Liver (tissue), 9 donors: ENCODE results near the gene RAB3C. TPM values are rescaled to one million over a fixed set of nuclear protein-coding genes. Genes with fewer than 3 reads are reported as not detected.

Experiments
- DNase-seq: peaks from one replicate; pipeline ENCODE4 v3.0.0-alpha.2; 2017; ENCODE audit warnings: low spot score
- H3K27ac ChIP-seq, 2 donors: one replicate each; pipeline ENCODE4 v1.7.0; 2013; ENCODE audit warnings: inconsistent platforms in 2 of 2, low read length in 2 of 2, control low read depth in 1 of 2, low read depth in 1 of 2, mild to moderate bottlenecking in 1 of 2
- H3K27me3 ChIP-seq, 4 donors: one replicate each; pipeline versions ENCODE4 v1.6.1 to v1.7.0; 2013; ENCODE audit warnings: low read length in 3 of 4, inconsistent platforms in 1 of 4, mild to moderate bottlenecking in 1 of 4, moderate library complexity in 1 of 4; ENCODE audit not compliant: control insufficient read depth in 4 of 4, insufficient read depth in 4 of 4
- H3K36me3 ChIP-seq, 4 donors: one replicate each; pipeline versions ENCODE4 v1.6.1 to v1.7.0; 2013; ENCODE audit warnings: low read length in 3 of 4, mild to moderate bottlenecking in 3 of 4, low read depth in 1 of 4, moderate library complexity in 1 of 4; ENCODE audit not compliant: control insufficient read depth in 4 of 4, insufficient read depth in 3 of 4
- H3K4me1 ChIP-seq, 4 donors: one replicate each; pipeline versions ENCODE4 v1.6.1 to v1.7.0; 2013; ENCODE audit warnings: low read length in 3 of 4, mild to moderate bottlenecking in 3 of 4, moderate library complexity in 1 of 4; ENCODE audit not compliant: control insufficient read depth in 4 of 4, insufficient read depth in 4 of 4
- H3K4me3 ChIP-seq, 3 donors: one replicate each; pipeline versions ENCODE4 v1.6.1 to v1.7.0; 2013; ENCODE audit warnings: low read length in 3 of 3, control low read depth in 1 of 3, low read depth in 1 of 3, mild to moderate bottlenecking in 1 of 3
- H3K9ac ChIP-seq, 2 donors: one replicate each; pipeline ENCODE4 v1.7.0; 2013; ENCODE audit warnings: low read length in 2 of 2, mild to moderate bottlenecking in 2 of 2, moderate library complexity in 2 of 2, control low read depth in 1 of 2, low read depth in 1 of 2
- H3K9me3 ChIP-seq, 4 donors: one replicate each; pipeline versions ENCODE4 v1.6.1 to v1.7.0; 2013; ENCODE audit warnings: low read length in 3 of 4; ENCODE audit not compliant: control insufficient read depth in 4 of 4
- CTCF ChIP-seq: fragments of 150-350 bp; IDR thresholded peaks from 2 replicates; pipeline ENCODE4 v1.5.1; 2017; ENCODE audit warnings: improper control_type of control experiment, low read depth, low read length; ENCODE audit not compliant: missing input control
- EGR1 ChIP-seq, 2 donors: IDR thresholded peaks; 2 replicates each; pipeline ENCODE4 v1.6.1; 2016 to 2018; ENCODE audit warnings: antibody characterized with exemption in 2 of 2, low read depth in 2 of 2
- FOXA1 ChIP-seq: IDR thresholded peaks from 2 replicates; pipeline ENCODE4 v1.6.1; 2016; ENCODE audit warnings: antibody characterized with exemption
- FOXA2 ChIP-seq: IDR thresholded peaks from 2 replicates; pipeline ENCODE4 v1.6.1; 2016; ENCODE audit warnings: antibody characterized with exemption
- GABPA ChIP-seq, 2 donors: IDR thresholded peaks in 1 of 2; conservative IDR thresholded peaks in 1 of 2; 2 replicates each; pipeline ENCODE4 v1.6.1; 2016; ENCODE audit warnings: antibody characterized with exemption in 2 of 2, mild to moderate bottlenecking in 1 of 2, moderate library complexity in 1 of 2
- HNF4A ChIP-seq, 2 donors: conservative IDR thresholded peaks; 2 replicates each; pipeline ENCODE4 v1.6.1; 2016; ENCODE audit warnings: antibody characterized with exemption in 2 of 2, mild to moderate bottlenecking in 2 of 2
- HNF4G ChIP-seq: IDR thresholded peaks from 2 replicates; pipeline ENCODE4 v1.6.1; 2016; ENCODE audit warnings: antibody characterized with exemption
- JUND ChIP-seq, 2 donors: IDR thresholded peaks; 2 replicates each; pipeline ENCODE4 v1.6.1; 2016; ENCODE audit warnings: antibody characterized with exemption in 2 of 2
- MAX ChIP-seq: IDR thresholded peaks from 2 replicates; pipeline ENCODE4 v1.6.1; 2016; ENCODE audit warnings: antibody characterized with exemption
- NR2F2 ChIP-seq: IDR thresholded peaks from 2 replicates; pipeline ENCODE4 v1.6.1; 2016; ENCODE audit warnings: antibody characterized with exemption
- RAD21 ChIP-seq, 2 donors: IDR thresholded peaks; 2 replicates each; pipeline ENCODE4 v1.6.1; 2016; ENCODE audit warnings: antibody characterized with exemption in 2 of 2, mild to moderate bottlenecking in 2 of 2
- REST ChIP-seq: IDR thresholded peaks from 2 replicates; pipeline ENCODE4 v1.6.1; 2016; ENCODE audit warnings: antibody characterized with exemption, mild to moderate bottlenecking
- RXRA ChIP-seq, 2 donors: IDR thresholded peaks; 2 replicates each; pipeline ENCODE4 v1.6.1; 2017 to 2018; ENCODE audit warnings: antibody characterized with exemption in 2 of 2, mild to moderate bottlenecking in 1 of 2
- SP1 ChIP-seq: IDR thresholded peaks from 2 replicates; pipeline ENCODE4 v1.6.1; 2018; ENCODE audit warnings: antibody characterized with exemption, mild to moderate bottlenecking
- TAF1 ChIP-seq: conservative IDR thresholded peaks from 2 replicates; pipeline ENCODE4 v1.6.1; 2016; ENCODE audit warnings: antibody characterized with exemption, mild to moderate bottlenecking
- YY1 ChIP-seq: IDR thresholded peaks from 2 replicates; pipeline ENCODE4 v1.6.1; 2016; ENCODE audit warnings: antibody characterized with exemption, mild to moderate bottlenecking
- WGBS: extraction: QIAGEN DNeasy Blood & Tissue Kit; methylation state at CpG from one replicate; pipeline ENCODE4 v1.1.7; 2013; 5-methylcytosine and 5-hydroxymethylcytosine counted together
- polyA plus RNA-seq, 2 donors: library from polyadenylated mRNA; stranded (reverse) in 1 of 2; unstranded in 1 of 2; fragments of 200-250 nt in 1 of 2; fragments of >200 nt in 1 of 2; fragmentation: Nextera tagmentation in 1 of 2; extraction: Ambion mirVana in 1 of 2; gene quantifications; one replicate each; pipeline versions ENCODE4 v1.2.1 to v1.2.3, GENCODE V29; 2013 to 2015
- total RNA-seq, 2 donors: library from RNA; depleted of rRNA; stranded (reverse); fragments of >200 nt; gene quantifications; one replicate each; pipeline ENCODE4 v1.2.3, GENCODE V29; 2014
- TF ChIP-seq, protein P1 (sequence below): IDR thresholded peaks from 2 replicates; pipeline ENCODE4 v1.6.1; 2016; ENCODE audit warnings: antibody characterized with exemption
- TF ChIP-seq, protein P2 (sequence below): IDR thresholded peaks from 2 replicates; pipeline ENCODE4 v1.6.1; 2016; ENCODE audit warnings: antibody characterized with exemption
- donor health status: healthy.
- donor health status: healthy.
- donor health status: healthy.
- donor health status: healthy.
- donor health status: healthy.

Gene RAB3C
- total and polyA plus RNA-seq, 4 donors, result 0.72 to 4.6 (median 1.3) TPM

DNA sequence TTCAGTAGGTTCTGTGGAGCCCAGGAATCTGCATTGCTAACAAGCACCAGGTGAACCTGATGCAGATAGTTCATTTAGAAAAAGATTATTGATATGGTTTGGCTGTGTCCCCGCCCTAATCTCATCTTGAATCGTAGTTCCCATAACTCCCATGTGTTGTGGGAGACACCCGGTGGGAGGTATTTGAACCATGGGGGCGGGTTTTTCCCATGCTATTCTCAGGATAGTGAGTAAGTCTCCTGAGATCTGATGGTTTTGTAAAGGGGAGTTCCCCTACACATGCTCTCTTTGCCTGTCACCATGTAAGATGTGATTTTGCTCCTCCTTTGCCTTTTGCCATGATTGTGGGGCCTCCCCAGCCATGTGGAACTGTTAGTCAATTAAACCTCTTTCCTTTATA, 212.0 kb downstream of the RAB3C start:
- H3K4me1 ChIP-seq, result no peaks in the 10 kb centered on the region
- TF ChIP-seq REST, result no peak
- TF ChIP-seq TAF1, result no peak
- TF ChIP-seq RXRA (IDR thresholded peaks at IDR 0.05), result no peak
- TF ChIP-seq, protein P1, sequence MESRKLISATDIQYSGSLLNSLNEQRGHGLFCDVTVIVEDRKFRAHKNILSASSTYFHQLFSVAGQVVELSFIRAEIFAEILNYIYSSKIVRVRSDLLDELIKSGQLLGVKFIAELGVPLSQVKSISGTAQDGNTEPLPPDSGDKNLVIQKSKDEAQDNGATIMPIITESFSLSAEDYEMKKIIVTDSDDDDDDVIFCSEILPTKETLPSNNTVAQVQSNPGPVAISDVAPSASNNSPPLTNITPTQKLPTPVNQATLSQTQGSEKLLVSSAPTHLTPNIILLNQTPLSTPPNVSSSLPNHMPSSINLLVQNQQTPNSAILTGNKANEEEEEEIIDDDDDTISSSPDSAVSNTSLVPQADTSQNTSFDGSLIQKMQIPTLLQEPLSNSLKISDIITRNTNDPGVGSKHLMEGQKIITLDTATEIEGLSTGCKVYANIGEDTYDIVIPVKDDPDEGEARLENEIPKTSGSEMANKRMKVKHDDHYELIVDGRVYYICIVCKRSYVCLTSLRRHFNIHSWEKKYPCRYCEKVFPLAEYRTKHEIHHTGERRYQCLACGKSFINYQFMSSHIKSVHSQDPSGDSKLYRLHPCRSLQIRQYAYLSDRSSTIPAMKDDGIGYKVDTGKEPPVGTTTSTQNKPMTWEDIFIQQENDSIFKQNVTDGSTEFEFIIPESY, result no peak
- no peak for TF ChIP-seq HNF4G
- TF ChIP-seq CTCF, result no peak
- no peak for TF ChIP-seq HNF4A (conservative IDR thresholded peaks at IDR 0.05)
- TF ChIP-seq MAX, result no peak
- TF ChIP-seq JUND (IDR thresholded peaks at IDR 0.05), result no peak
- TF ChIP-seq FOXA1, result no peak
- TF ChIP-seq, protein P2, sequence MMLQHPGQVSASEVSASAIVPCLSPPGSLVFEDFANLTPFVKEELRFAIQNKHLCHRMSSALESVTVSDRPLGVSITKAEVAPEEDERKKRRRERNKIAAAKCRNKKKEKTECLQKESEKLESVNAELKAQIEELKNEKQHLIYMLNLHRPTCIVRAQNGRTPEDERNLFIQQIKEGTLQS, result no peak
- no peak for TF ChIP-seq GABPA (IDR thresholded peaks at IDR 0.05 in 1 of 2, conservative IDR thresholded peaks at IDR 0.05 in 1 of 2)
- no peak for TF ChIP-seq YY1
- TF ChIP-seq SP1, result no peak
- TF ChIP-seq NR2F2, result no peak
- no peak for TF ChIP-seq FOXA2
- TF ChIP-seq RAD21 (IDR thresholded peaks at IDR 0.05), result no peak
- no peak for TF ChIP-seq EGR1 (IDR thresholded peaks at IDR 0.05; ENCODE audit: low read depth in 2 of 2)
- H3K27ac ChIP-seq, result no peak overlapping the region
- no peak overlapping the region for H3K9ac ChIP-seq
- 93% methylated on average over 4 of the region's 4 CpGs for WGBS
- H3K36me3 ChIP-seq, result no peaks in the 10 kb centered on the region
- no peak for DNase-seq
- H3K27me3 ChIP-seq, result no peaks in the 10 kb centered on the region
- no peaks in the 10 kb centered on the region for H3K9me3 ChIP-seq
- H3K4me3 ChIP-seq, result no peak overlapping the region
